Trophoblast cell (in vitro differentiated cells and primary cell): ENCODE results near the gene ZNF692.

ENCODE experiments used
- DNase-seq, 2 donors: peaks; one replicate each; pipeline ENCODE4 v3.0.0-alpha.2; 2016
- H2AFZ ChIP-seq: 2 replicates; pipeline ENCODE4 v1.6.1; 2013; ENCODE audit warnings: low read length, moderate library complexity, mild to moderate bottlenecking; ENCODE audit not compliant: insufficient read depth, poor library complexity
- H2AK5ac ChIP-seq: 2 replicates; pipeline ENCODE4 v1.6.1; 2013; ENCODE audit warnings: mild to moderate bottlenecking, low read length
- H2BK120ac ChIP-seq: 2 replicates; pipeline ENCODE4 v1.6.1; 2013; ENCODE audit warnings: low read length, mild to moderate bottlenecking, moderate library complexity; ENCODE audit not compliant: insufficient read depth, poor library complexity
- H2BK12ac ChIP-seq: 2 replicates; pipeline ENCODE4 v1.6.1; 2013; ENCODE audit warnings: mild to moderate bottlenecking, low read length, moderate library complexity
- H2BK5ac ChIP-seq: 2 replicates; pipeline ENCODE4 v1.6.1; 2013; ENCODE audit warnings: low read length, low read depth, moderate library complexity, mild to moderate bottlenecking; ENCODE audit not compliant: poor library complexity
- H3K14ac ChIP-seq: 2 replicates; pipeline ENCODE4 v1.6.1; 2013; ENCODE audit warnings: mild to moderate bottlenecking, low read length
- H3K18ac ChIP-seq: 2 replicates; pipeline ENCODE4 v1.6.1; 2013; ENCODE audit warnings: mild to moderate bottlenecking, low read length
- H3K23ac ChIP-seq: 2 replicates; pipeline ENCODE4 v1.6.1; 2013; ENCODE audit warnings: low read length
- H3K27ac ChIP-seq: 2 replicates; pipeline ENCODE4 v1.5.1; 2013; ENCODE audit warnings: low read depth, mild to moderate bottlenecking, inconsistent platforms, low read length, moderate library complexity
- H3K27me3 ChIP-seq: 2 replicates; pipeline ENCODE4 v1.6.1; 2013; ENCODE audit warnings: inconsistent platforms, mild to moderate bottlenecking, low read length, moderate library complexity; ENCODE audit not compliant: insufficient read depth
- H3K36me3 ChIP-seq, 2 experiments: 1 replicate in 1 of 2; 2 replicates in 1 of 2; pipeline ENCODE4 v1.6.1; 2013; ENCODE audit warnings: low read length in 2 of 2, mild to moderate bottlenecking in 2 of 2, moderate library complexity in 1 of 2; ENCODE audit not compliant: insufficient read depth in 2 of 2, control insufficient read depth in 1 of 2
- H3K4ac ChIP-seq: 2 replicates; pipeline ENCODE4 v1.6.1; 2013; ENCODE audit warnings: low read depth, mild to moderate bottlenecking, low read length, moderate library complexity
- H3K4me1 ChIP-seq, 2 experiments: 1 replicate in 1 of 2; 2 replicates in 1 of 2; pipeline ENCODE4 v1.6.1; 2013; ENCODE audit warnings: low read length in 2 of 2, mild to moderate bottlenecking in 2 of 2, moderate library complexity in 1 of 2; ENCODE audit not compliant: insufficient read depth in 2 of 2, control insufficient read depth in 1 of 2
- H3K4me2 ChIP-seq: 2 replicates; pipeline ENCODE4 v1.6.1; 2013; ENCODE audit warnings: inconsistent platforms, mild to moderate bottlenecking, low read length, moderate library complexity
- H3K4me3 ChIP-seq: 2 replicates; pipeline ENCODE4 v1.5.1; 2013; ENCODE audit warnings: mild to moderate bottlenecking, low read depth, low read length, inconsistent platforms
- H3K79me1 ChIP-seq: one replicate; pipeline ENCODE4 v1.6.1; 2013; ENCODE audit warnings: low read length
- H3K79me2 ChIP-seq: 2 replicates; pipeline ENCODE4 v1.6.1; 2013; ENCODE audit warnings: low read length, mild to moderate bottlenecking; ENCODE audit not compliant: control insufficient read depth, insufficient read depth, poor library complexity
- H3K9ac ChIP-seq: 2 replicates; pipeline ENCODE4 v1.6.1; 2013; ENCODE audit warnings: mild to moderate bottlenecking, low read length
- H3K9me3 ChIP-seq: 2 replicates; pipeline ENCODE4 v1.6.1; 2013; ENCODE audit warnings: low read depth, mild to moderate bottlenecking, control low read depth, inconsistent platforms, low read length; ENCODE audit not compliant: insufficient read depth
- H4K12ac ChIP-seq: 2 replicates; pipeline ENCODE4 v1.6.1; 2013; ENCODE audit warnings: low read depth, mild to moderate bottlenecking, low read length, moderate library complexity
- H4K8ac ChIP-seq: 2 replicates; pipeline ENCODE4 v1.6.1; 2013; ENCODE audit warnings: low read depth, mild to moderate bottlenecking, low read length, moderate library complexity
- H4K91ac ChIP-seq: one replicate; pipeline ENCODE4 v1.6.1; 2013; ENCODE audit warnings: low read depth, mild to moderate bottlenecking, low read length, moderate library complexity
- whole genome bisulfite sequencing: extraction: QIAGEN DNeasy Blood & Tissue Kit; methylation state at CpG from one replicate; pipeline ENCODE4 v1.1.7; 2013; ENCODE audit warnings: missing lambda C conversion rate; ENCODE audit not compliant: insufficient read length, insufficient coverage; ENCODE audit errors: extremely low coverage; 5-methylcytosine and 5-hydroxymethylcytosine counted together

The ZNF692 gene

DNA sequence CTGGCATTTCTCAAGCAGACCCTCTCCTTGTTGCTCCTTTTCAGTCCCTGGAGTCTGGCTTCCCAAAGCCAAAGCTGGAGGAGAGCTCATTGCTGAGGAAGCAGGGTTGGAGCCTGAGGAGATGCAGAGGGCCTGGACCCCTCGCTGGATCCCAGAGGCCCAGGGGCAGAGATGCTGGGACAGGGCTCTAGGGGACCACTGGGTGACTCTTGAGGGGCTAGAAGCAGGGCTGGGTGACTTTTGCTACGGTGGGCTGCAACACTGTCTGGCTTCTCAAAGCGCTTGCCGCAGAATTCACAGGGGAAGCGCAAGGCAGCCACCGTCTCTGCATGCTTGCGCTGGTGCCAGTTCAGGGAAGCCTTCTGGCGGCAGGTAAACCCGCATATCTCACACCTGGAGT, 8.8 kb downstream of the ZNF692 start:
- no peak overlapping the region for H2BK12ac ChIP-seq
- peaks cover 53 to 75% of the 10 kb centered on the region in 2 experiments for H3K36me3 ChIP-seq
- H4K8ac ChIP-seq = no peak overlapping the region
- WGBS = no CpG with 5 or more reads among the region's 9 CpGs
- no peaks in the 10 kb centered on the region for H3K79me2 ChIP-seq
- no peaks in the 10 kb centered on the region for H3K9me3 ChIP-seq
- no peak overlapping the region for H3K9ac ChIP-seq
- no peak overlapping the region for H4K91ac ChIP-seq
- H3K14ac ChIP-seq = no peak overlapping the region
- H3K4me3 ChIP-seq = peak overlapping the region; percentile 27
- no peak overlapping the region for H2BK120ac ChIP-seq
- H2AK5ac ChIP-seq = no peak overlapping the region
- H2AFZ ChIP-seq = no peak overlapping the region
- H3K27ac ChIP-seq = no peak overlapping the region
- H3K27me3 ChIP-seq = no peaks in the 10 kb centered on the region
- H3K23ac ChIP-seq = no peak overlapping the region
- peak in 1 of 2 donors; percentile 15 for DNase-seq
- H4K12ac ChIP-seq = no peak overlapping the region
- H3K4me2 ChIP-seq = no peak overlapping the region
- H3K79me1 ChIP-seq = no peaks in the 10 kb centered on the region
- H3K4me1 ChIP-seq = peaks cover 14 to 15% of the 10 kb centered on the region in 2 experiments
- H2BK5ac ChIP-seq = no peak overlapping the region
- H3K4ac ChIP-seq = no peak overlapping the region
- no peak overlapping the region for H3K18ac ChIP-seq

DNA sequence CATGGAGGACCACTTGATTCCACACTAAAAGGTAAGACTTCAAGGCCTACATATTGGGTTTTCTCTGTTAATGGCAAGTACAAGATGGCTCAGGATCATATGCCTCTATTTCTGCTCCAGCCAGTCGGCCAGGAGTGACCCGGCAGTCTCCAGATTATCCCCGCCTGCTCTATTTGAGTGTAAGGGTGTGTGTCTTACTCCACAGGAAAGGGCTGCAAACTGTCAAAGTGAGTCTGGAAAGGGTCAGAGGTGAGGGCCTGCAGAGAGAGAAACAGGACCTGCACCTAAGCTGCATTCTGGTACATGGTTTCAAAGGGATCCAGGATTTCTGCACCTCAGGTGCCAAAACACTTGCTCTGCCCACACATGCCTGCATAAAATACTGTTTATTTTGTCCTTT, 9.2 kb downstream of the ZNF692 start:
- Histone ChIP-seq H3K36me3 (peaks cover 53 to 76% of the 10 kb centered on the region in 2 experiments), H3K79me1 (no peaks in the 10 kb centered on the region), H3K23ac (no peak overlapping the region), H2AK5ac (no peak overlapping the region), H2BK5ac (no peak overlapping the region), H4K12ac (no peak overlapping the region), H2BK12ac (no peak overlapping the region), H3K79me2 (no peaks in the 10 kb centered on the region), H3K18ac (no peak overlapping the region), H3K27me3 (no peaks in the 10 kb centered on the region), H3K9ac (no peak overlapping the region), H4K91ac (no peak overlapping the region), H3K4me2 (no peak overlapping the region), H3K27ac (no peak overlapping the region), H3K9me3 (no peaks in the 10 kb centered on the region), H3K4me3 (no peak overlapping the region), H3K4me1 (peaks cover 14 to 15% of the 10 kb centered on the region in 2 experiments), H4K8ac (no peak overlapping the region), H2AFZ (no peak overlapping the region), H3K14ac (no peak overlapping the region), H3K4ac (no peak overlapping the region), H2BK120ac (no peak overlapping the region)
- no CpG with 5 or more reads among the region's 3 CpGs for WGBS
- no peak for DNase-seq

DNA sequence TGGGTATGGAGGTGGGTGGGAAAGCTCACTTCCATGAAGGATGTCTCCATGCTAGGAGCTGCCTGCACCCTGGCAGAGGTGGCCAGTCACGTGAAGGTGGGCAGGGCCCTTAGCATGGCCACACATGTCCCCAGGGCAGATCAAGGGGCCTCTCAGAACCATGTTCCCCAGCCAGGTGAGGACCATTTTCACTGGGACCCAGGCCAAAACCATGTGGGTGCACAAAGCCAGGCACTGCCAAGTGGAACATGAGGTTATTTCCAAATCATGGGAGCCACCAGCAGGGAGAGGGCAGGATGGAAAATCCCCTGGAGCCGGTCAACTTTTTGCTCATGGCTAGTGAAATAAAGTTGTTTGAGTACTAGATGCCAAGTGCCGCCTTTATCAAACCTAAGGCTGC, 9.7 kb downstream of the ZNF692 start:
- H3K9me3 ChIP-seq = no peaks in the 10 kb centered on the region
- H3K4ac ChIP-seq = no peak overlapping the region
- H2AFZ ChIP-seq = no peak overlapping the region
- no peak overlapping the region for H4K8ac ChIP-seq
- WGBS = no CpG with 5 or more reads among the region's 3 CpGs
- H3K9ac ChIP-seq = no peak overlapping the region
- H4K12ac ChIP-seq = no peak overlapping the region
- no peak overlapping the region for H3K23ac ChIP-seq
- no peaks in the 10 kb centered on the region for H3K79me2 ChIP-seq
- no peak overlapping the region for H2BK120ac ChIP-seq
- DNase-seq = no peak
- peaks cover 14 to 15% of the 10 kb centered on the region in 2 experiments for H3K4me1 ChIP-seq
- no peak overlapping the region for H4K91ac ChIP-seq
- H3K4me3 ChIP-seq = no peak overlapping the region
- H2BK5ac ChIP-seq = no peak overlapping the region
- no peak overlapping the region for H3K14ac ChIP-seq
- H3K36me3 ChIP-seq = peaks cover 56 to 79% of the 10 kb centered on the region in 2 experiments
- H3K27me3 ChIP-seq = no peaks in the 10 kb centered on the region
- no peak overlapping the region for H2BK12ac ChIP-seq
- H3K18ac ChIP-seq = no peak overlapping the region
- no peaks in the 10 kb centered on the region for H3K79me1 ChIP-seq
- H3K4me2 ChIP-seq = no peak overlapping the region
- no peak overlapping the region for H2AK5ac ChIP-seq
- H3K27ac ChIP-seq = no peak overlapping the region

DNA sequence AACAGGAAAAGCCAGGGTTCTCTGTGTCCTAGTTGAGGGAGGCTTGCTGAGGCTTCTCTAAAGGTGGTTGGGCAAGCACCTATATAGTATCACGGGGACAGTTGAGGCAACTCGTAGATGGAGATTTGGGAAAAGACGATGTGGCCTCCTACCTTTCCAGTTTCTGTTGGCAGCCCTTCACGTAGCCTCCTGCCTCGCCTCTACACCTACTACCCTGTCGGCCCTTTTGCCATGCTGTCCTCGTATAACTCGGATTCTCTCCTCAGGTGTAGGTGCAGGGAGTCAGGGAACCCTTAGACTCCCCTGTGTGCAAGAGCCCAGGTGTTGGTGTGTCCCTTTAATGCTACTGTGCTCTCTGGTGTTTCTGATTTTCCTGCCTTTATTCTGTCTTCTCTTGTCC, 10.3 kb downstream of the ZNF692 start:
- WGBS = no CpG with 5 or more reads among the region's 8 CpGs
- no peak overlapping the region for H2AK5ac ChIP-seq
- peaks cover 51 to 75% of the 10 kb centered on the region in 2 experiments for H3K36me3 ChIP-seq
- no peak overlapping the region for H4K91ac ChIP-seq
- no peak overlapping the region for H2BK5ac ChIP-seq
- no peak overlapping the region for H3K27ac ChIP-seq
- no peaks in the 10 kb centered on the region for H3K27me3 ChIP-seq
- H4K8ac ChIP-seq = no peak overlapping the region
- no peak overlapping the region for H2BK12ac ChIP-seq
- no peak overlapping the region for H3K4me3 ChIP-seq
- H2AFZ ChIP-seq = no peak overlapping the region
- H2BK120ac ChIP-seq = no peak overlapping the region
- no peak overlapping the region for H3K4me2 ChIP-seq
- no peak overlapping the region for H3K23ac ChIP-seq
- no peak overlapping the region for H3K18ac ChIP-seq
- H3K4me1 ChIP-seq = peaks cover 14 to 15% of the 10 kb centered on the region in 2 experiments
- H3K9me3 ChIP-seq = no peaks in the 10 kb centered on the region
- no peak overlapping the region for H3K9ac ChIP-seq
- H3K79me2 ChIP-seq = no peaks in the 10 kb centered on the region
- H3K79me1 ChIP-seq = no peaks in the 10 kb centered on the region
- H3K4ac ChIP-seq = no peak overlapping the region
- H4K12ac ChIP-seq = no peak overlapping the region
- no peak for DNase-seq
- no peak overlapping the region for H3K14ac ChIP-seq
